Activated CD4-positive, CD25-positive, alpha-beta regulatory T cell treated with anti-CD3 and anti-CD28 coated beads, Interleukin-2, amount 50 U/mL, for 24 hours (primary cell): Measurements from ENCODE around the gene AP1S3.

Experiments used
- ATAC-seq, 2 donors: fragments of 150-1000 bp; cut with Tn5 transposase; one replicate each; pipeline ENCODE4 v1.10.0; 2021; ENCODE audit warnings: mild to moderate bottlenecking in 1 of 2, moderate library complexity in 1 of 2

AP1S3 gene

GRCh38 chr2:223758131-223758840 is 79.1 kb downstream of the AP1S3 start:
- ATAC-seq = no peak

DNA sequence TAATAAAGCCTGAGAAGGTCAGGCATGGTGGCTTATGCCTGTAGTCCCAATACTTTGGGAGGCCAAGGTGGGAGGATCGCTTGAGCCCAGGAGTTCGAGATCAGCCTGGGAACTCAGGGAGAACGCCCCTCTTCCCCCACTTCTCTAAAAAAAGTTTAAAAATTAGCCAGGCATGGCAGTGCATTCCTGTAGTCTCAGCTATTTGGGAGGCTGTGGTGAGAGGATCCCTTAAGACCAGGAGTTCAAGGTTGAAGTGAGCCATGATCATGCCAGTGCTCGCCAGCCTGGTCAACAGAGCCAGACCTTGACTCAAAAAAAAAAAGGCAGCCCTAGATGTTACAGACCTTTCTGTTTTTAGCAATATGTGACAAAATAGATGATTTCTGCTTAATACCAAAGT is 83.4 kb downstream of the AP1S3 start:
- ATAC-seq = no peak

DNA sequence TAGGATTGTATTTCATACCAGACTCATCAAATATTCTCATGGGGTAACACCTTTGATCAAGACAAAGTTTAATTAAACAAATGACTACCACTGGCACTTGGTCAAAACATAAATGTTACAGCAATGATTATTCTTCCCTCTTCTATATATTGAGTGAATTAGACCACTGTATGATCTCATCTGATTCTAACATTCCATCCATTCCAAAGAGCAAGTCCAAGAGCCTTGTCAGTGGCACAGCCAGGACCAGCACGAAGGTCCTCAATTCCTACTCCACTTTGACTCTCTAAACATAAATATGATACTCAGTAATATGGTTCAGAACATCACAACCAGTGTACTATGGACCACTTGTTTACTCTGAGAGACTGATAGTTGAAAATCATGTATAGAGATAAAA is 86.4 kb downstream of the AP1S3 start:
- no peak for ATAC-seq

DNA sequence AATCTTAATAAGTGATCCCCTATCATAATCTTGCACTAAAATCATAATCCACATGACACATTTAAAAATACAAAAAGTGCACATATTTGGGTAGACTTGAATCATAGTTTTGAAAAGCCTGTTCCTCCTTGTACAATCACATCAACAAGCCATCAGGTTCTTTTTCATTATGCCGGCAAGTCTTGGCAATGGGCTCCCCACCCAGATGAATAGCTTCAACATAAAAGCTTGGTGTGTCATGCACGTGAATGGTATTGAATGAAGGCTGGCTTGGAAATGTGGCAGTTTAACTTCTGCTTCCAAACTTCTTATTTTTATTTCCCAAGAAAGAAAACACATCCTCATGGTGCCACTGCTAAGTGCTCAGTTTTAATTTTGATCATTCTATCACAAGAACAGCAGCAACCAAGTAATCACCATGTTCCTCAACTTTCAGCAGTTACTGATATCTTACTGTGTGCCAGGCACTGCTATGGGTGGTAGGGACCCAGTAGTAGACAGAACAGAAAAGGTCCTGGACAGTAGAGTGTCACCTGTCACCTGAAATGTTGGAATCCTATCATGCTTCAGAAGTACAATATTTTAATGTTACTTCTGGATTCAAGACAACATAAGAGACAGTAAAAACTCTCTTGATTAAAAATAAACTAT is 89.9 kb downstream of the AP1S3 start:
- no peak for ATAC-seq

DNA sequence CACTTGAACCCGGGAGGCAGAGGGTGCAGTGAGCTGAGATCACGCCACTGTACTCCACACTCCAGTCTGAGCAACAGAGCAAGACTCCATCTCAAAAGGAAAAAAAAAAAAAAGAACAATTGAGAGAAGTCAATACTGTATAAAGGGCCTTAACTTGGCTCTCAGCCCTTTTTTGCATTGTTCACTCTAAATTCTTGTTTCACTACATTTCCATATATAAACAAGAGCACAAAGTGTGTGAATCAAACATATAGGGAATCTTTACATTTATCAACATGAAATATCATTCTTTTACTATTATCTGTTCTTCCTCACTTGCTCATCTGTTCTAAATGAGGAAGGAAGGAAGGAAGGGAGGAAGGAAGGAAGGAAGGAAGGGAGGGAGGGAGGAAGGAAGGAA is 90.8 kb downstream of the AP1S3 start:
- no peak for ATAC-seq

DNA sequence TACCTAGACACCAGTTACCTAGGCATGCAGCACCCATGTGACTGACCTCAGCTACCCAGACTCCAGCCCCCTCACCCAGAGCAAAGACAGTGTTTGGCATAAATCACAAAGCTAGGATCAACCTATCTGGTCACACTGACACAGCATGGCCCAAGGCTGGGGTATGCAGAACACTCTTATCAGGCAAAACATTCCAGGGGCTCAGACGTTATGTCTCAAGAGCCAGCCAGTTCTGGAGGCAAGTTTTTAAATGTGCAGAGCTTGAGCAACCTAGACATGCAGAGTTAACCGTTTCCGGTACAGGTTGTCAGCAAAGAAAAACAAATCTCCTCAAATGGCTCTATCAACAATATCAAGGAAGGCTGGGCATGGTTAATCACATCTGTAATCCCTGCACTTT is 92.8 kb downstream of the AP1S3 start:
- ATAC-seq = no peak

DNA sequence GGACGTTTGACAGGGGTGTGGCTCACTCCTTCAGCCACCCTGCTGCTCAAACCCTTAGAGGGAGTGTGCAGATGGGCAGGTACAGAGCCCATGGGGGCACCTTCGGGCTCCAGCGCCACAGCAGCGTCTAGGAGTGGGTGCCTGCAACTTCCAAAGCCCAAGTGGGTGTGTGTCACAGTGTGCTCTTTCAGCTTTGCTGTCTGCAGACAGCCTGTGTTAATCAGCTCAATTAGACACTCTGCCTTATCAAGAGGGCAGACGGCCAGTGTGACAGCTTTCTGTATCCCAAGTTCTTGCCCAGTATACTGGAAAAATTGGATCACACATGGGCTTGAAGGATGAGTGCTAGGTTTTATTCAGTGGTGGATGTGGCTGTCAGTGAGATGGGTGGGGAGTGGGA is 96.7 kb downstream of the AP1S3 start:
- no peak for ATAC-seq

DNA sequence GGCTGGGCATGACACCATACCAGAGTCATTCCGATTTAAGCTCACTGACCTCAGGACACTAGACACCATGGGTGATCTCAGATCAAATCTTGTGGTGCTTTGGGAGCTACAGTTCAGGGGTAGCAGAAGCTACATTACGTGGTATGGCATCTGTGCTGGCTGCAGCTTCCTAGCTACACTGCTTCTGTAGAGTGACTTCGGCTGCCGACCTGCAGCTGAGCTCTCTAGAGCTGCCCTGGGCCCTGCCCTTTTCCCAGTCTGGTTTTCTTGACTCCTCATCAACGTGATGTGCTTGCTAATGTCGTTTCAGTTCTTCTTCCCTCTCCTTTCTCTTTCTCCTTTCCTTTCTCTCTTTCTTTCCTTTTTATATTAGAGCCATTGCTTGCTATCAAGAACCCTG is 100.2 kb downstream of the AP1S3 start:
- no peak for ATAC-seq

- ATAC-seq = no peak
These were observed 100.9 kb downstream of the AP1S3 start for GRCh38 chr2:223736488-223736887.

DNA sequence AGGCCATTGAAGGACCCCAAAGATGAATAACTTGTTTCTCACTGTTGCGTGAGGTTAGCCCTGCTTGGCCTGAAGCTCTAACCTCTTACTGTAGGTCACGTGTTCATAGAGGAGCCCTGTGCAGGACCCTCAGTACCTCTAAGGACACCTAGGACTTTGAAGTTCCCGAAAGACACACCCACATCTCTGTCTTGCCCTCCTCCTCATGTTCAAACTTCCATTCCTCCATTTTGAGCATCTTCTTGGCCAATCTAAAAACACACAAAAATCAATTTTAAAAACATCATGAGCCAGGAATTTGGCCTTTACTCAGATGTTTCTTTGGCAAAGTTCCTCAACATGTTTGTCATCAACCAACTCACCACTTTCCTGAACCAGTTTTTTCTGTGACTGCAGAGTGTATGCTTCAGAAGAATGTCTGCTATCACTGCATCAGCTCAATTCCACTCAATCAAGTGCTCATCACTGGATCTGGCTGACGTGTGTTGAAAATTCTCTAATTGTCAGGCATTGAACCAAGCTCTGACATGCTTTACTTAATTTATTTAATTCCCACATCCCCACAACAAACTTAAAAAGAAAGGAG is 101.6 kb downstream of the AP1S3 start:
- no peak for ATAC-seq

- ATAC-seq = no peak
These were observed 102.2 kb downstream of the AP1S3 start for GRCh38 chr2:223735035-223735640.

- no peak for ATAC-seq
These were observed 103.0 kb downstream of the AP1S3 start for GRCh38 chr2:223734346-223734745.

DNA sequence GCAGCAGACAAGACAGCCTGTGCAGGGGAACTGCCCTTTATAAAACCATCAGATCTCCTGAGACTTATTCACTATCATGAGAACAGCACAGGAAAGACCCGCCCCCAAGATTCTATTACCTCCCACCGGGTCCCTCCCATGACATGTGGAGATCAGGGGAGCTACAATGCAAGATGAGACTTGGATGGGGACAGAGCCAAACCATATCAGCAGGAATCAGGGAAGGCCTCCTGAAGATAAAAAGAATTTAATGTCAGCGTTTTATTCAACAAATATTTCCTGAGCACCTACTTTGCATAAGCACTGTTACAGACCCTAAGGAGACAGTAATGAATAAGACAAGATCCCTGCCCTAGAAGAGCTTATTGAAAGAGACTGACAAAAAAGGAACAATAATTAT is 105.0 kb downstream of the AP1S3 start:
- no peak for ATAC-seq

DNA sequence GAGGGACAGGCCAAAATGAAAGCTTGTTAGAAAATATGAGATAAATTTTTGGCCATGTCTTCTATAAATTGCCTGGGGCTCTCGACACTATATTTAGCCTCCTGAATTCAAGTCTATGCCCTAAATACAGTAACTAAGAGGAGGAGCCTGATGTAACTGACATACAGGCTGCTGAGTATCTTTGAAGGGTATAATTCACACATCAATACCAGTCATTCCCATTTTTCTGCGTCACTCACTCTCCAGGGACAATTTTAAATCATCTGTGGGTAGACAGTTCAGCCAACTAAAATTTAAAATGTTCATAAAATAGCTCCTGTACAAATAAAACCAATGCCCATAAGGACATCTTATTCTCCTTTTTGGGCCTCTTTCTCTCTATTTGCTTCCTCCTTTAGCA is 105.9 kb downstream of the AP1S3 start:
- no peak for ATAC-seq

- ATAC-seq = no peak
These were observed 107.6 kb downstream of the AP1S3 start for GRCh38 chr2:223729781-223730180.

DNA sequence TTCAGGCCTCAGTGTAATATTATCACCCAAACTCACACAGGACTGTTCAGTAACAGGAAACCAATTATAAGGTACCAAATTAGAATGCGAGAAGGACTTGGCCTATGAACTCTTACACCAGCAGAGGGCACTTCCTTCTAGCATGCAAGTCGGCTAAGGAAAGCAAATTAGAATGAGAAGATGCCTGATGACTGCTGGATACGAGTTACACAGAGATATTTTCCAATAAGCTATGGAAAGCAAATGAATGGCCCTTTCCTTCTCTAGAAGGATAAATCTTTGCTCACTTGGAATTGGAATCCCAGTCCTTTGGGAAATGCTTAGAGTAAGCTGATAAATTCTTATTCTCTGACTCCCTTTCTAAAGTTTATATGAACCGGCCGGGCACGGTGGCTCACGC is 109.8 kb downstream of the AP1S3 start:
- ATAC-seq = no peak

- ATAC-seq = no peak
These were observed 111.1 kb downstream of the AP1S3 start for GRCh38 chr2:223725986-223726970.

DNA sequence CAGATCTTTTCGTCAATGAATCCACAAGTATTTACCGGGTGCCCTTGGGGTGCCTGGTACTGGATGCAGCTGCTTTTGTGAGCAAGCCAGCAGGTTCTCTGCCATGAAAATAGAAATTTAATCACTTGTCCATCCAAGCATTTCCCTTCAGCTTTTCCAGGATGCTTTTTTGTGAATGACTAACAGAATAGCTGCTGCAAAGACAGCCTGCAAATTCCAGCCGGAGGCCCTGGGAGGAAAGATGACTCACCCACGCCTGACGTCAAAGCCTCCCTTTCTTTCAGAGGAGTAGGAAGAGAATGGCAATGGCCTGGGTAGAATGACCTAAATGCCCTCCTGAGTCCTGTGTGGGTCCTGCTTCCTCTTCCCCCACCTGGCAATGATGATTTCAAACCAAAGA is 111.9 kb downstream of the AP1S3 start:
- no peak for ATAC-seq

DNA sequence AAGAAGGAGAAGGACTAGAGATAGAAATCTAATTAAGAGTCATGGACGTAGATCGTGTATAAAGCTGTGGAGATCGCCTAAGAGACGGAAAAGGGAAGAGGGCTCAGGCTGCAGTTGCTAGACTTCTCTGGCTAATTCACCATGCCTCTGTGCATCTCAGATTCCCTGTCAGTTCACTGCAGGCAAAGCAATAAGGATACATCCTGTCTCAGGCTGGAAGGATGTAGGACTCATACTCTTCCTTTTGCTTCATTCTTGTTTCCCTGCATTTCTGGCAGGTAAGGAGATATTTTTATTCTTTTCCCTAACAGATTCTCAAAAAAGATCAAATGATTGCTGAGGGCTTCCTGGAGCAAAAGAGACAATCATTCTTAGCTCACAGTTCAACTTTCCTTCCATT is 112.5 kb downstream of the AP1S3 start:
- no peak for ATAC-seq

DNA sequence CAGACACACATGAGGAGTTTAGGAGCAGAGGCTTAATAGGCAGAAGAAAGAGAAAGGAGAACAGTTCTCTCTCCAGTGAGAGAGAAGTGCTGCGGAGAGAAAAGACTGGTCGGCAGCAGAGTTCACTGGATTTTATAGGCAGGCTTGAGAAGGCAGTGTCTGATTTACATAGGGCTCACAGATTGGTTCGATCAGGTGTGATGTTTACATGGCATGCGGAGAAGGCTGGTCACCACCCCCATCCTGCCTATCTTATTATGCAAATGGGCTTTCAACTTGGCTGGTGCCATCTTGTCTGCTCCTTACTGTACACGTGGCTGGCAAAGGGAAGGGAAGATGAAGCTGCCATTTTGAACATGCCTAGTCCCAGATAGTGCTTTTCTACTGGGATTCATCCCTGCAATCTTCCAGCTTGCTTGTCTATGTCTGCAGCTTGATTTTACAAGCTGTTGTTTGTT is 113.4 kb downstream of the AP1S3 start:
- ATAC-seq = no peak

GRCh38 chr2:223722226-223722625 is 115.2 kb downstream of the AP1S3 start:
- no peak for ATAC-seq

DNA sequence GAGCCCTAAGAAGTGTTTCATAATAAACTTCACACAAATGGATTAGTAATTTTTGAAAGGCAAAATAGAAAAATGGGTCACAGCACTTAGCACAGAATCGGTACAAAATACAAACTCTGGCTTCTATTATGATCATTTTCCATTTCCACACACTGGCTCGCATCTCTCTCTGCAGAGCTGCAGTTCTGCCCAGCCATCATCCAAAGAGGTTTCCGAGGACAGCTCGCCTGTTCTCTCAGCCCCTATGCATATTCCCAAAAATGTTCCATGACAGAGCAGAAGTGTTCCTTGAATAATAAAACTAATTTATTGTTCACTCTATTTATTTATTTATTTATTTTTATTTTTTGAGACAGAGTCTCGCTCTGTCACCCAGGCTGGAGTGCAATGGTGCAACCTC is 115.6 kb downstream of the AP1S3 start:
- ATAC-seq = no peak

- ATAC-seq = no peak
These were observed 117.0 kb downstream of the AP1S3 start for GRCh38 chr2:223720367-223720766.
